Stomach smooth muscle (tissue), 2 donors: ENCODE measurements around the gene CRYZL1.

Experiments used
- H3K27ac ChIP-seq: one replicate; pipeline ENCODE4 v1.7.0; 2013; ENCODE audit warnings: mild to moderate bottlenecking, low read length, inconsistent platforms
- H3K27me3 ChIP-seq, 2 donors: one replicate each; pipeline ENCODE4 v1.7.0; 2013; ENCODE audit warnings: low read length in 2 of 2; ENCODE audit not compliant: insufficient read depth in 2 of 2, control insufficient read depth in 1 of 2
- H3K36me3 ChIP-seq, 2 donors: one replicate each; pipeline ENCODE4 v1.7.0; 2013; ENCODE audit warnings: low read length in 2 of 2; ENCODE audit not compliant: control insufficient read depth in 2 of 2, insufficient read depth in 2 of 2
- H3K4me1 ChIP-seq: one replicate; pipeline ENCODE4 v1.7.0; 2013; ENCODE audit warnings: low read length; ENCODE audit not compliant: control insufficient read depth, insufficient read depth
- H3K4me3 ChIP-seq, 2 donors: one replicate each; pipeline ENCODE4 v1.7.0; 2013; ENCODE audit warnings: low read length in 2 of 2
- H3K9ac ChIP-seq, 2 donors: one replicate each; pipeline ENCODE4 v1.7.0; 2013; ENCODE audit warnings: low read length in 2 of 2, mild to moderate bottlenecking in 1 of 2
- H3K9me3 ChIP-seq, 2 donors: one replicate each; pipeline ENCODE4 v1.7.0; 2013; ENCODE audit warnings: low read length in 2 of 2; ENCODE audit not compliant: control insufficient read depth in 2 of 2
- donor health status: healthy.
- donor health status: Pancreatic carcinoma.

CRYZL1 gene

GRCh38 chr21:33541105-33541711, 100.3 kb downstream of the CRYZL1 start:
- Histone ChIP-seq H3K4me1 (peaks cover 8% of the 10 kb centered on the region), H3K9me3 (no peaks in the 10 kb centered on the region), H3K9ac (peak overlapping the region; percentile 100), H3K36me3 (peaks cover 8 to 15% of the 10 kb centered on the region in 2 donors), H3K27me3 (no peaks in the 10 kb centered on the region), H3K27ac (peak overlapping the region; percentile 100), H3K4me3 (peak overlapping the region; percentile 97 to 99)

- H3K9ac ChIP-seq = no peak overlapping the region
- no peak overlapping the region for H3K4me3 ChIP-seq
- H3K27me3 ChIP-seq = no peaks in the 10 kb centered on the region
- H3K27ac ChIP-seq = no peak overlapping the region
- H3K4me1 ChIP-seq = peaks cover 8% of the 10 kb centered on the region
- no peaks in the 10 kb centered on the region for H3K9me3 ChIP-seq
- peaks cover 10 to 18% of the 10 kb centered on the region in 2 donors for H3K36me3 ChIP-seq
These were observed 100.8 kb downstream of the CRYZL1 start for GRCh38 chr21:33540711-33541104.

GRCh38 chr21:33539616-33540015, 101.9 kb downstream of the CRYZL1 start:
- Histone ChIP-seq H3K27ac (no peak overlapping the region), H3K9me3 (no peaks in the 10 kb centered on the region), H3K4me3 (no peak overlapping the region), H3K36me3 (peaks cover 17 to 23% of the 10 kb centered on the region in 2 donors), H3K9ac (no peak overlapping the region), H3K27me3 (no peaks in the 10 kb centered on the region), H3K4me1 (peaks cover 8% of the 10 kb centered on the region)
